Measurements from ENCODE around the gene TMED4. TPM values are rescaled to one million over a fixed set of nuclear protein-coding genes. Genes with fewer than 3 reads are reported as not detected.

Gene TMED4
- total RNA-seq, 4 donors from 2014 or later = 133 to 166 (median 153) TPM

- 71 to 84% methylated on average over 6 of the region's 6 CpGs for WGBS, 2 donors
- no peak overlapping the region for H3K4me3 ChIP-seq (ENCODE audit: low read depth, poor library complexity, severe bottlenecking)
- TF ChIP-seq CTCF (IDR thresholded peaks at IDR 0.05) (no peak), POLR2A (IDR thresholded peaks at IDR 0.05) (no peak)
- intact Hi-C loops (cut with DNase I; ENCODE audit: low total_unique reads) = no loop called here
- DNase-seq (ENCODE audit: low spot score in 2 of 2) = no peak
Observed at GRCh38 chr7:44625526-44626471, 43.8 kb upstream of the TMED4 start.

- WGBS, 2 donors = 95 to 96% methylated on average over 9 of the region's 9 CpGs
- intact Hi-C loops (cut with DNase I; ENCODE audit: low total_unique reads) = no loop called here
- TF ChIP-seq POLR2A (IDR thresholded peaks at IDR 0.05) = no peak
- TF ChIP-seq CTCF (IDR thresholded peaks at IDR 0.05) = no peak
- no peak for DNase-seq (ENCODE audit: low spot score in 2 of 2)
- H3K4me3 ChIP-seq (ENCODE audit: low read depth, poor library complexity, severe bottlenecking) = no peak overlapping the region
Observed at GRCh38 chr7:44624318-44624717, 42.3 kb upstream of the TMED4 start.

- 73 to 92% methylated on average over 5 of the region's 5 CpGs for WGBS, 2 donors
Observed at GRCh38 chr7:44622342-44623151, 40.5 kb upstream of the TMED4 start.

GRCh38 chr7:44621750-44622103 lies 39.7 kb upstream of the TMED4 start:
- DNase-seq (ENCODE audit: low spot score in 2 of 2) = no peak
- H3K4me3 ChIP-seq (ENCODE audit: low read depth, poor library complexity, severe bottlenecking) = no peak overlapping the region
- WGBS, 2 donors = 85% methylated on average over 5 of the region's 5 CpGs
- TF ChIP-seq POLR2A (IDR thresholded peaks at IDR 0.05) (no peak), CTCF (IDR thresholded peaks at IDR 0.05) (no peak)
- intact Hi-C loops (cut with DNase I; ENCODE audit: low total_unique reads) = no loop called here

More at GRCh38 chr7:44622342-44623151, 40.5 kb upstream of the TMED4 start:
- no peak for DNase-seq (ENCODE audit: low spot score in 2 of 2)
- H3K4me3 ChIP-seq (ENCODE audit: low read depth, poor library complexity, severe bottlenecking) = no peak overlapping the region
- intact Hi-C loops (cut with DNase I; ENCODE audit: low total_unique reads) = no loop called here
- TF ChIP-seq CTCF (IDR thresholded peaks at IDR 0.05) = no peak
- TF ChIP-seq POLR2A (IDR thresholded peaks at IDR 0.05) = no peak

- WGBS, 2 donors = 70 to 76% methylated on average over 11 of the region's 11 CpGs
- intact Hi-C loops (cut with DNase I; ENCODE audit: low total_unique reads) = no loop called here
- no peak for DNase-seq (ENCODE audit: low spot score in 2 of 2)
- no peak for TF ChIP-seq POLR2A (IDR thresholded peaks at IDR 0.05)
- no peak for TF ChIP-seq CTCF (IDR thresholded peaks at IDR 0.05)
- no peak overlapping the region for H3K4me3 ChIP-seq (ENCODE audit: low read depth, poor library complexity, severe bottlenecking)
Observed at GRCh38 chr7:44621034-44621749, 39.2 kb upstream of the TMED4 start.

Data from lower leg skin (tissue), 4 donors.